Neural crest cell (in vitro differentiated cells): ENCODE results near the gene GRIK1. TPM values are rescaled to one million over a fixed set of nuclear protein-coding genes. Genes with fewer than 3 reads are reported as not detected.

ENCODE experiments used
- DNase-seq: peaks from one replicate; pipeline ENCODE4 v3.0.0; 2021; ENCODE audit warnings: low read depth, mixed read lengths, low spot score
- H3K27ac Mint-ChIP-seq: one replicate; pipeline ENCODE4 v1.8.0; 2021; ENCODE audit warnings: mild to moderate bottlenecking, mixed read lengths; ENCODE audit not compliant: unreplicated experiment
- H3K27me3 Mint-ChIP-seq: 2 replicates; pipeline ENCODE4 v1.8.0; 2021; ENCODE audit warnings: low read depth, mild to moderate bottlenecking, mixed read lengths
- H3K36me3 Mint-ChIP-seq: 2 replicates; pipeline ENCODE4 v1.8.0; 2021; ENCODE audit warnings: low read depth, mild to moderate bottlenecking, mixed read lengths
- H3K4me1 Mint-ChIP-seq: 2 replicates; pipeline ENCODE4 v1.8.0; 2021; ENCODE audit warnings: mixed read lengths
- H3K4me3 Mint-ChIP-seq: one replicate; pipeline ENCODE4 v1.8.0; 2021; ENCODE audit warnings: mild to moderate bottlenecking, mixed read lengths
- H3K9me3 Mint-ChIP-seq: 2 replicates; pipeline ENCODE4 v1.8.0; 2021; ENCODE audit warnings: mixed read lengths
- CTCF ChIP-seq: fragments of 200-600 bp; sonication (generic); conservative IDR thresholded peaks from 2 replicates; pipeline ENCODE4 v1.5.0; 2021; ENCODE audit warnings: antibody characterized with exemption, mild to moderate bottlenecking
- total RNA-seq: library from RNA; stranded (reverse); gene quantifications from 2 replicates; pipeline ENCODE4 v1.2.1, GENCODE V29; 2021

Gene GRIK1
- total RNA-seq, 1 donor from 2014 or later, result 0.91 TPM

DNA sequence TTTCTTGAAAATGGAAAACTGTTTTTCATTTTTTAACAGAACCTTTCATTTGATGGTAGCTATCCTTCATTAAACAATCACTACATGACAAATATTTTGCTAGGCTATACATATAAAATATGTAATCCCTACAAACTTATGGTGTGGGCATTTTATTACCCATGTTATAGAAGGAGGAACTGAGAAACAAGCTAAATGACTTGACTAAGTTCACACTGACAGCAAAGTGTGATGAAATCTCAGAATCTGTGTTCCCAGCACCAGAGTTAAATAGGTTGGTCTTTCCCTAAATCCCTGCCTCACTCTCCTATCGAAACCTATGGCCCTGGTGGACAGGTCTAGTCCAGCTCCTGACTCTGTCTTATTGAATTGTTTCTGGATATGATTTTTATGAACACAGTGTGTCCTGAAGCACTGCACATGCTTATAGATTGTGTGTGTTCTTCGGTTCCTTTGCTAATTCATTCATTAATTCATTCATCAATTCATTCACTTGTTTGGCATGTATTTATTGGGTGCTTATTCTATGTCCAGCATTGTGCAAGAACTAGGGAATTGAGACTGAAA lies 301.0 kb downstream of the GRIK1 start:
- TF ChIP-seq CTCF, result no peak
- Mint-ChIP-seq H3K36me3 (no peaks in the 10 kb centered on the region), H3K4me3 (no peak overlapping the region), H3K4me1 (no peaks in the 10 kb centered on the region), H3K9me3 (peaks cover 2% of the 10 kb centered on the region), H3K27me3 (no peaks in the 10 kb centered on the region), H3K27ac (no peak overlapping the region)
- no peak for DNase-seq

DNA sequence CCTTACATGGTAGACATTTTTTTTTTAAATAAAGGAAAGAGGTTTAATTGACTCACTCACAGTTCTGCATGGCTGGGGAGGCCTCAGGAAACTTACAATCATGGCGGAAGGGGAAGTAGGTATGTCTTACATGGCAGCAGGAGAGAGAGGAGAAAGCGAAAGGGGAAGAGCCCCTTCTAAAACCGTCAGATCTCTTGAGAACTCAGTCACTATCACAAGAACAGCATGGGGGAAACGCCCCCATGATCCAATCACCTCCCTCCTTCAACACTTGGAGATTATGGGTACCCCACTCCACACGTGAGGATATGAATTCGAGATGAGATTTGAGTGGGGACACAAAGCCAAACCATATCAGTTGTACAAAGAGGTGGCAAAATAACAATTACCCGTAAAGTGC lies 301.7 kb downstream of the GRIK1 start:
- no peak overlapping the region for H3K27ac Mint-ChIP-seq

DNA sequence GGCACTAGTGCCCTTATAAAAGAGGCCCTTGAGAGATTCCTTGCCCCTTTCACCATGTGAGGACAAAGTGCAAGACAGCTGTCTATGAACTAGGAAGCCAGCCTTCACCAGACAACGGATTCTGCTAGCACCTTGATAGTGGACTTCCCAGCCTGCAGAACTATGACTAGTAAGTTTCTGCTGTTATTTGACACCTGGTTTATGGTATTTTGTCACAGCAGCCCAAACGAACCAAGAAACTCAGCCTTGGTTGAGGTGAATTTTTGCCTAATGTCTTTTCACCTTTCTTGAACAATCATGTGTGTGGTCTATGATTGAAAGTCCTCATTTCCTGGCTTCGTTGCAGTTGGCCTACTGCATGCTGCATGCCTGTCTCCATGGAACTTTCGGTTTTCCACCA lies 302.2 kb downstream of the GRIK1 start:
- Mint-ChIP-seq H3K27me3 (no peaks in the 10 kb centered on the region), H3K36me3 (no peaks in the 10 kb centered on the region), H3K27ac (no peak overlapping the region), H3K4me3 (no peak overlapping the region), H3K9me3 (peaks cover 2% of the 10 kb centered on the region), H3K4me1 (no peaks in the 10 kb centered on the region)
- no peak for TF ChIP-seq CTCF
- no peak for DNase-seq

More for the DNA sequence above, 301.7 kb downstream of the GRIK1 start:
- no peaks in the 10 kb centered on the region for H3K36me3 Mint-ChIP-seq
- no peak for TF ChIP-seq CTCF
- H3K4me1 Mint-ChIP-seq, result no peaks in the 10 kb centered on the region
- no peaks in the 10 kb centered on the region for H3K27me3 Mint-ChIP-seq
- no peak for DNase-seq
- peaks cover 2% of the 10 kb centered on the region for H3K9me3 Mint-ChIP-seq
- H3K4me3 Mint-ChIP-seq, result no peak overlapping the region

DNA sequence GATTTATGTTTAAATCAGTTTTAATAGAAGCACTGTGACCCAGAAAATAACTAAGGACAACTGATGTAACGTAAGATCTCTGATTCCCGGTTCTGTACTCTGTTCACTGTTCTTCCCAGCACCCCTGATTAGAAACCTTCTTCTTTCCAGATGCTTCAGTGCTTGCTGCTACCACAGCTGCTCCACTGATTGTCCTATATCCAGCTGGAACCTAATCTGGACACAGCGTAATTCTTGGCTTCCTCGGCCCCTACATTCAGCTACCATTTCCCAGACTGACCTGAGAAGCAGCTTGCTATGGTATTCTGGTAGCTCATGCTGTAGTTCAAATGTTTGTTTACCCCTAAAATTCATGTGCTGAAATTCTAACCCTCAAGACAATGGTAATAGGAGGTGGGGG lies 302.7 kb downstream of the GRIK1 start:
- Mint-ChIP-seq H3K9me3 (peaks cover 2% of the 10 kb centered on the region), H3K27me3 (no peaks in the 10 kb centered on the region), H3K4me3 (no peak overlapping the region), H3K36me3 (no peaks in the 10 kb centered on the region), H3K4me1 (no peaks in the 10 kb centered on the region), H3K27ac (no peak overlapping the region)
- no peak for DNase-seq
- TF ChIP-seq CTCF, result no peak

DNA sequence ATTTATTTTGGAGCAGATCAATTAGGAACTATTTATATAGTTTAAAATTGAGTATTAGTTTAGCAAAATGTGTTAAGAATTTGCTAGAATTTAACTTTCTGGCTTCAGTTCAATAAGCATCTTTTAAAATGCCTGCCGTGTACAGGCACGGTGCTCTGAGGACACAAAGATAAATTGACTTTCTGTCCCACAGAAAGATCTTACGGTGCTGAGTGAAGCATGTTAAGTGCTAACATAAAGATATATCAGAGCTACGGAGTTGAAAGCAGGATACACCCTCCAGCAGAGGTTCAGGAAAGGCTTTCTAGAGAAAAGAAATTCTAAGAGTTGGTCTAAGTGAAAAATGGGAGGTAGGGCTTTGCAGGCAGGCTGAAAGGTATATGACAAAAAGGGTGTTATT lies 305.4 kb downstream of the GRIK1 start:
- Mint-ChIP-seq H3K27me3 (no peaks in the 10 kb centered on the region), H3K4me1 (no peaks in the 10 kb centered on the region), H3K27ac (no peak overlapping the region), H3K9me3 (peaks cover 2% of the 10 kb centered on the region), H3K4me3 (no peak overlapping the region), H3K36me3 (no peaks in the 10 kb centered on the region)
- TF ChIP-seq CTCF, result no peak
- DNase-seq, result no peak
